HG03025 (cell line): ENCODE measurements around the gene NCF2.
"Not testable (repeated sequence)": the region's sequence is repeated elsewhere in the genome, so short reads cannot be mapped to it uniquely, and the experiment has no call there.

Source experiments
- ATAC-seq: cut with Tn5 transposase; IDR thresholded peaks from one replicate; pipeline ENCODE4 v1.9.1; 2021; ENCODE audit warnings: mild to moderate bottlenecking, moderate library complexity; ENCODE audit not compliant: unreplicated experiment, low FRiP score

Gene NCF2

DNA sequence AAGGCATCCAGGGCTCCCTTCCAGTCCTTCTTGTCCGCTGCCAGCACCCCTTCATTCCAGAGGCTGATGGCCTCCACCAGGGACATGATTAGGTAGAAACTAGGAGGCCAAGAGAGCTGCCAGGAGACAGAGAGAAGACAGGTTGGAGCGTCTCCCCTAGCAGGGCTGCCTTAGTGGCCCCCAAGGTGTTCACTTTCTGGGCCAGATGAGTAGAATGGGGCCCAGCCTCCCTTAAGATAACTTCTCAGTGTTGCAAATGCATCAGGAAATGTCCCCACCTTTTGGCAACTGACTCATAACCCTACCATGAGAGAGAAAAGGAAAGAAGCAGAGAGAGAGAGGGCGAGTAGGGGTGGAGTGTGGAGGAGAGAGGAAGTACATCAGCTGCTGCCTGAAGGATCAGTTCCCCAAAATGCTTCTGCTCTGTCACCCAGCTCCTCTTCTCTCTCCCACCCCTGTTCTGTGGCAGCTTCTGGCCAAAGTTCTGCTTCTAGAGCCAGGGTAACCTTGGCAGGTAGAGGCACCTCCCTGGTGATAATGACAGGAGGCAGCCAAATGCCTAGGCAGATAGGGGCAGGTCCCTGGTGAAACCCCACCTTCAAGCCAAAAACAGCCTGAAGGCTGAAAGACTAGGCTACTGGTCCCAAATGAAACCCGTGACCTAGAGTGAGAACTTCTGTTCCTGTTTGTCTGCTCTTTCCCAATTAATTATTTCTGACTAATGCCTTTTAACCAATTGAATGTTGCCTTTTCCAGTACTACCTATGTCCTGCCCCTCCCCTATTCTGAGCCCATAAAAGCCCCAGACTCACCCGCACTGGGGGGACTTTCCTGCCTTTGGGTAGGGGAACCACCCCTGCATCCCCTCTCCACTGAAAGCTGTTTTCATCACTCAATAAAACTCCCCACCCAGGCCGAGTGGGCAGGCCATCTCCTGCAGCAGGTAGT is at the start of gene NCF2:
Gene NCF2 (minus strand): TSS at position 216 of the 948 bp plus-strand sequence. CDS start 130 bp downstream, at position 86.
- ATAC-seq = peak; percentile 78

DNA sequence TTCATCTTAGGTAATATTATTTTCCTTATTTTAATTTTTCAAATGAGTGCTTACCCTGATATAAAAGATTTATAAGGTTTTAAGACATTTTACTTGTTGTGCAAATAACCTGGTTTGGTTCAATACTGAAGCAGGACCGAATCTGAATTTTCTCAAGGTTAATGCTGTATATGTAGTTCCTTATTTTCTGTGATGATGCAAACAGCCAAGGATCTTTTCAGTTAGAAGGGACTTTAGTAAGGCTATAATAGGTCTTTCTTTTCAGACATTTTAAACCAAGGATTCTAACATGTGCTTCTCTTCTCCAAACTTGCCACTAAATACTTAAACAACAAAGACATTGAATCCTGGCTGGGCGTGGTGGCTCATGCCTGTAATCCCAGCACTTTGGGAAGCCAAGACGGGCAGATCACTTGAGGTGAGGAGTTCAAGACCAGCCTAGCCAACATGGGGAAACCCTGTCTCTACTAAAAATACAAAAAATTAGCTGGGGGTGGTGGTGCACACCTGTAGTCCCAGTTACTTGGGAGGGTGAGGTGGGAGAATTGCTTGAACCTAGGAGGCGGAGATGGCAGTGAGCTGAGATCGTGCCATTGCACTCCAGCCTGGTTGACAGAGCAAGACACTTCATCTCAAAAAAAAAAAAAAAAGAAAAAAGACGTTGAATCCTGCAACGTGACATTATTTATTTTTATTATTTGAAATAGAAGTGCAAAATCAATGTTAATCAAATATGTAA is 48.6 kb upstream of the NCF2 start:
- ATAC-seq = no peak

GRCh38 chr1:183636783-183637182 is 46.5 kb upstream of the NCF2 start:
- no peak for ATAC-seq

GRCh38 chr1:183636334-183636682 is 46.0 kb upstream of the NCF2 start:
- no peak for ATAC-seq

GRCh38 chr1:183635606-183636333 is 45.5 kb upstream of the NCF2 start, which contains the start of gene ARPC5:
TSS of gene ARPC5 (minus strand) at chr1:183635783. CDS start at chr1:183635659, 124 bp downstream.
- ATAC-seq = peak; percentile 88

GRCh38 chr1:183635099-183635605 is 44.9 kb upstream of the NCF2 start:
- ATAC-seq = no peak

DNA sequence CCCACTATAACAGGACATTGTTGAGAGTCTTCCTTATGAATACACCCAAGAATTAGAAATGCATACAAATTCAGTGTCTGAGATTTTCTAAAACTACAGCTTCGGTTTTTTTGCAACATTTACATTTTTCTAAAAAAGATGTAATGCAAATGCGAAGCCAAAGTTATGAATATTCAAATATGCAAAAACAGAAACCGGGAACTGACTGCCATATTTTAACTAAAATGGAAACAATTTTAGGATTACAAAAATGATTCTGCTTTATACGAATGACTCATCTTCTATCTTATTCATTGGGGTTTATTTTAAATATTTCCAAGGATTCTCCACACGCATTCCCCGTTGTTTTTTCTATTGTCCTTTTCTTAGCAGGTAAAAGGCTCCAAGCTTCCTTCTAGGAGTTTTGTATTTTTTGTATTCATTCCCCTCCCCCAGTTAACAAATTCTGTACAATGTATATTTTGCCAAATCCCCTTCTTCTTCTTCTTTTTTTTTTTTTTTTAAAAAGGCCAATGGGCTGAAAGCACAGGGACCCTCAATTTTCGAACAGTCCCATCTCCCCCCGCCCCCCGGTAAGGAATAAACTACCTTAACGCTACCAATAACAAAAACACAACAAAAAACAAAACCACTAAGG is 44.3 kb upstream of the NCF2 start:
- ATAC-seq = no peak

DNA sequence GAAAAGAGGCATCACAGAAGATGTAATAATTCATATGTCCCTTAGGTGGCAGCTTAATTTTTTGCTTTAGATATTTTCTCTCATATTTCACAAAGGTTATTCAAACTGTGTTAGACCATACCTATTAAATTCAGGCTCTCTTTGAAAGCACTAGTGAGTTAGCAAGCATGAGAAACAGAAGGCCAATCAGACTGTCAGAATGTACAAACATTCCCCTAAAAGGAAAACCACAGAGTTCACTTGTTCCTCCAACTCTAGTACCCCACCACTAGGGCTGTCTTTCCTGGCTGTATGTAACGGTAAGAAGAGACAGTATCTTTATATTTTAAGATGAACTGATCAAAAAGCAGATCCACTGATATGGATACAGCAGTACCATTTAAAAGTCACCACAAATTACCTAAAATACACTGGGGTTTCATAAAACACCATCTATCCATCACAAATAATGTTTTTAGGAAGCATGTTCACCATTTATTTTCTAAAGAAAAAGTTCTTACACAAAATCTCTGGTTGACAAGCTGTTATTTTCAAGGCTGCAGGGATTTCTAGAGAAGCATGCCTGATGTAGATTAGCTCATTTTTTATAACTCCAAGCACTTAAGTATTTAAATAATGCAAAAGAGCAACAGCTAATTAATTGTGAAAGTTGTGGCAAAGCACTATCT is 43.6 kb upstream of the NCF2 start:
- no peak for ATAC-seq

GRCh38 chr1:183632964-183633363 is 42.7 kb upstream of the NCF2 start:
- ATAC-seq = no peak

DNA sequence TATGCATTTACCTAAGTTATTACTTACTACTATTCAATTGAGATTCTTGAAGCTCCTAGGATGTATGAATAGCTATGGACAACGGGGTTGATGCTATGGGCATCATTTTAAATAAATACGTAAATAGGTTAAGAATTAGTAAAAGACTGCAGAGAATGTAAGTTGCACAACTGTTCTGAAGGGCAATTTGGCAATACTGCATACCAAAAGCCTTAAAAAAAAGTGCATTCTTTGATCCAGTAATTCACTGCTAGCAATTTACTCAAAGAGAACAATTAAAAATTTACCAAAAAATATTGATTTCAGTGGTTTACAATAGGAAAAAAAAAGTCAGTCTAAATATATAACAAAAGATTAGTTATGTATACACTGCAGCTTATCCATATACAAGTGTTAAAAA is 41.9 kb upstream of the NCF2 start:
- ATAC-seq = no peak

DNA sequence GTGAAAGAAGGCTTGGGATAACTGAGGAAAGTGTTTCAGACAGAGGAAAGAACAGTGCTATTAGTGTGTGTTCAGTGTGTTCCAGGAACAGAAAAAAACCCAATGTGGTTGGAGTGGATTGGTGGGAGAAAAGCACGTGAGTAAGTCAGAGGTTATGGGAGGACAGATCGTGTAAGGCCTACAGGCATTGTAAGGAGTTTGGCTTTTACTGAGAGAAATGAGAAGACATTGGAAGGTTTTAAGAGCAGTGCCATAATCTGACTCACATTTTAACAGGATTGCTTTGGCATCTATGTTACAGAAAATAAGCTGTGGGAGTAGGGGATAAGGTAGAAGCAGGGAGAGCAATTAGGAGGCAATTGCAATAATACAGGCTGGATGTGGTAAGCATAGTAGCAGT is 40.5 kb upstream of the NCF2 start:
- no peak for ATAC-seq

- no peak for ATAC-seq
Observed at GRCh38 chr1:183628537-183628936, 38.3 kb upstream of the NCF2 start.

DNA sequence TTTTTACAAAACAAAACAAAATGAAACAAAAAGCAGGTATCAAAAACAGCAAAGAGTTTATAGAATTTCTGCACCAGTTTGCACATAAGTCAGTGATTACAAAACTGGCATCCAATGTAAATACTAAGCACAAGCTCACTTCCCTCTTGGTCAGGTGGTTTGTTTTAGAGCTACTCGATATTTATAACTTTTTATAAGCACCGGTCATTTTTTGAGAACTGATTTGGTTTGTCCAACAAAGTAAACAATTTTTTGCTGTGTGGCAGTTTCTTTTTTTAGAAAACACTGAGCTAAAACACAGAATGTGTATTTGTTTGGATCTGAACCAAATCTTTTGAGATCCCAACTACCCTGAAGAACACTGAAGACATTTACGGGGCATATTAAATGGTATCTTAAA is 36.0 kb upstream of the NCF2 start:
- not testable (repeated sequence) for ATAC-seq

DNA sequence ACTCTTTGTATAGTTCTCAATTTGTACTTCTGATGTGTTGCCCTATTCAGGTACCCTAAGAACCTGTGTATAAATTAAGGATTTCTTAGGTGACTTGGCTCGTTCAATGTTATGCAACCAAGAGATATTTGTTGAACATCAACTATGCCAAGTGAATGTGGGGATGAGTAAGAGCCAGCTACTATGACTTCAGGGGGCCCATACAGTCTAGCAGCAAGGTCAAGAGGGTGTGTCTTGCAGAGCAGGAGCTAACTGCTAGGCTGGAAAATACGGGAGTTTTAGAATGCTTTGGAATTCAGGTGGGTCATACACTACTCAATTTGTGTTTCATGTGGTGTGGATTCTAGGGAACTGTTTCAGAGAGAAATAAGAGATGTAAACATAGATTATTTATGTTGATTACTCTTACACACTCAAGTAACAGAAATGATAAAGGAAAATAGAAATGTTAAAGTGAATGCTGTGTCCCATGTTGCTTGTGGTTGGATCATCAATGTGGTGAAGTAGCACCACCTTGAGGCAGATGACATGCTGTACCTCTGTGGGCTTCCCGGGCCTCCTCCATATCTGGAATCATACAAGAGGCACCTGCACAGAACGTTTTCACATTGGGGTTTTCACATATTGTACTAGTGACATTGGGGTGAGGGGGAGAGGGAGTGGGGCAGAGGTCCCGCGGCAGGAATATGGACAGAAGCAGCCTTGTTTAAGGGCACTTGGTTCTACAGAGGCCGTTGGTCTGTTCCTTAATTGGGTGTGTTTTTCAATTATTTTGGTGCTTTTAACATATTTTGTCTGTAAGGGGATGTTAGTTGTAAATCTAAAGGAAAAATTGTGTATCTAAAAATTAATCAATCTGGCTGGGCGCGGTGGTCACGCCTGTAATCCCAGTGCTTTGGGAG is 32.9 kb upstream of the NCF2 start:
- ATAC-seq = no peak

DNA sequence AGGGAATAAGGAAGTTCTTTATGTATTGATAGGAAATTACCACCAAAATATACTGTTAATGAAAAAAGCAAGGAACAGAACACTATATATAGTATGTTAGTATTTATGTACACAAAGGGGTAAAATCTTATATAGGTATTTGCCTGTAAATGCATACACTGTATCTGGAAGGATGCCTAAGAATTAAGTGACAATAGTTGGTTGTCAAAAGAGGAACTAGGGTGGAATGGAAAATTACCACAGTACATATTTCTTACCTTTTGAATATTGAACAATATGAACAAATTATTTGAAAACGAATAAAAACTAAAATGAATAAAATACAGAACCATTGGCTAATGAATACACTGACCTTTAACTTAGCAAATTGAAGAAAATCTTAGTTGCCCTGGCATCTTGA is 31.8 kb upstream of the NCF2 start:
- ATAC-seq = no peak

GRCh38 chr1:183620311-183620710 is 30.1 kb upstream of the NCF2 start:
- no peak for ATAC-seq

GRCh38 chr1:183619781-183620180 is 29.5 kb upstream of the NCF2 start:
- no peak for ATAC-seq

DNA sequence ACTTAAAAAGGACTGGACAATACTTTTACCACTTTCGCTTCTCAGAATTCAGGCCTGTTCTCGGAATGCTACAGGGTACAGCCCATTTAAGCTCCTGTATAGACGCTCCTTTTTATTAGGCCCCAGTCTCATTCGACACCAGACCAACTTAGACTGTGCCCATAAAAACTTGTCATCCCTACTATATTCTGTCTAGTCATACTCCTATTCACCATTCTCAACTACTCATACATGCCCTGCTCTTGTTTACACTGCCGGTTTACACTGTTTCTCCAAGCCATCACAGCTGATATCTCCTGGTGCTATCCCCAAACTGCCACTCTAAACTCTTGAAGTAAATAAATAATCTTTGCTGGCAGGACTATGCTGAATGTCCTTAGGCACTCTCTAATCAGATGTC is 27.9 kb upstream of the NCF2 start:
- not testable (repeated sequence) for ATAC-seq

DNA sequence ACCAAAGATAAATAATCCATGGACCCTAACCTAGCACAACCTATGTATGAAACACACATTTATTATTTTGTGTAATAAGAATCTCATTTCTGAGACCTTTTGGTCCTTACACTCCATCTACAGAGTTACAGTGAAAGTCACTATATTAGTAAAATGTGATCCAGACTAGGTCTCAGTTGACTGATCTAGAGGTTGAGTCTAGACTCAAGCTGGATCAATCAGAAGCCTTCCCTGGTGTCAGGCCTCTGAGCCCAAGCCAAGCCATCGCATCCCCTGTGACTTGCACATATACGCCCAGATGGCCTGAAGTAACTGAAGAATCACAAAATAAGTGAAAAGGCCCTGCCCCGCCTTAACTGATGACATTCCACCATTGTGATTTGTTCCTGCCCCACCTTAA is 22.7 kb upstream of the NCF2 start:
- not testable (repeated sequence) for ATAC-seq
